ENCODE results near the gene CCDC74A.
"Not testable (repeated sequence)": the region's sequence is repeated elsewhere in the genome, so short reads cannot be mapped to it uniquely, and the experiment has no call there.

Gene CCDC74A

GRCh38 chr2:131527131-131528001, at the start of gene CCDC74A:
Gene CCDC74A (plus strand): TSS chr2:131527888. CDS start chr2:131527971, 83 bp downstream.
- peak; percentile 3 for DNase-seq

GRCh38 chr2:131478074-131478849, 49.4 kb upstream of the CCDC74A start:
- not testable (repeated sequence) for DNase-seq

- DNase-seq = not testable (repeated sequence)
Observed at GRCh38 chr2:131478850-131479461, 48.7 kb upstream of the CCDC74A start.

- not testable (repeated sequence) for DNase-seq
Observed at GRCh38 chr2:131480351-131480750, 47.3 kb upstream of the CCDC74A start.

GRCh38 chr2:131482506-131483155, 45.1 kb upstream of the CCDC74A start:
- not testable (repeated sequence) for DNase-seq

- not testable (repeated sequence) for DNase-seq
Observed at GRCh38 chr2:131483981-131484820, 43.5 kb upstream of the CCDC74A start.

GRCh38 chr2:131484906-131485460, 42.7 kb upstream of the CCDC74A start:
- not testable (repeated sequence) for DNase-seq

- not testable (repeated sequence) for DNase-seq
Observed at GRCh38 chr2:131486201-131486902, 41.3 kb upstream of the CCDC74A start.

- DNase-seq = no peak
Observed at GRCh38 chr2:131488306-131489205, 39.1 kb upstream of the CCDC74A start.

GRCh38 chr2:131490616-131491468, 36.8 kb upstream of the CCDC74A start:
- DNase-seq = not testable (repeated sequence)

GRCh38 chr2:131491469-131491836, 36.2 kb upstream of the CCDC74A start:
- not testable (repeated sequence) for DNase-seq

- not testable (repeated sequence) for DNase-seq
Observed at GRCh38 chr2:131492015-131492417, 35.7 kb upstream of the CCDC74A start, which contains the start of gene MZT2A. Gene MZT2A (minus strand): TSS chr2:131492397. CDS start chr2:131492376, 21 bp downstream.

GRCh38 chr2:131492418-131493198, 35.1 kb upstream of the CCDC74A start:
- DNase-seq = peak; percentile 80

GRCh38 chr2:131493199-131493968, 34.3 kb upstream of the CCDC74A start:
- no peak for DNase-seq

- not testable (repeated sequence) for DNase-seq
Observed at GRCh38 chr2:131495506-131495905, 32.2 kb upstream of the CCDC74A start.

- DNase-seq = not testable (repeated sequence)
Observed at GRCh38 chr2:131498321-131498973, 29.2 kb upstream of the CCDC74A start.
